HepG2 (cell line): ENCODE measurements around the gene SEBOX. TPM values are rescaled to one million over a fixed set of nuclear protein-coding genes. Genes with fewer than 3 reads are reported as not detected.

Source experiments
- AGO2 ChIP-seq: fragments of 200-400 bp; formaldehyde crosslinking; optimal IDR thresholded peaks from 2 replicates; pipeline ENCODE3; 2017; ENCODE audit warnings: mild to moderate bottlenecking, low read depth, low read length, moderate library complexity
- ARHGAP35 ChIP-seq: sonication (generic); formaldehyde crosslinking; IDR thresholded peaks from 2 replicates; pipeline ENCODE4 v1.9.0; 2022; ENCODE audit warnings: mild to moderate bottlenecking, inconsistent platforms, moderate library complexity, missing genetic modification reagents, borderline replicate concordance
- ARID5B ChIP-seq: IDR thresholded peaks from 2 replicates; pipeline ENCODE4 v1.4.0; 2020; ENCODE audit warnings: mild to moderate bottlenecking, missing genetic modification reagents
- CBX1 ChIP-seq: IDR thresholded peaks from one replicate; pipeline ENCODE4 v1.6.1; 2016; ENCODE audit warnings: antibody characterized with exemption, low read depth
- CENPT ChIP-seq: sonication (generic); formaldehyde crosslinking; IDR thresholded peaks from 2 replicates; pipeline ENCODE4 v1.8.0; 2022; ENCODE audit warnings: low read depth, mild to moderate bottlenecking, moderate library complexity, missing genetic modification reagents
- GABPA ChIP-seq, 2 experiments: IDR thresholded peaks; 2 replicates each; pipeline ENCODE4 v1.6.1; 2011 to 2016; ENCODE audit warnings: low read depth in 2 of 2, low read length in 1 of 2, missing biosample characterization in 1 of 2, missing genetic modification characterization in 1 of 2
- ISX ChIP-seq: sonication (generic); formaldehyde crosslinking; conservative IDR thresholded peaks from 2 replicates; pipeline ENCODE4 v1.5.0; 2020; ENCODE audit warnings: missing genetic modification reagents
- KLF16 ChIP-seq, 2 experiments: sonication (generic) in 1 of 2; formaldehyde crosslinking in 1 of 2; IDR thresholded peaks; 2 replicates each; pipeline versions ENCODE4 v1.6.1 to v1.8.0; 2016 to 2023; ENCODE audit warnings: missing genetic modification reagents in 2 of 2, missing compliant biosample characterization in 1 of 2
- NFKB2 ChIP-seq: sonication (generic); formaldehyde crosslinking; IDR thresholded peaks from 2 replicates; pipeline ENCODE4 v1.4.0; 2020; ENCODE audit warnings: missing genetic modification reagents, borderline replicate concordance
- PHF20 ChIP-seq: sonication (generic); formaldehyde crosslinking; IDR thresholded peaks from 2 replicates; pipeline ENCODE4 v1.5.0; 2020; ENCODE audit warnings: mild to moderate bottlenecking, missing genetic modification reagents
- SIN3A ChIP-seq: IDR thresholded peaks from 2 replicates; pipeline ENCODE4 v1.6.1; 2011; ENCODE audit warnings: low read depth, mild to moderate bottlenecking, control low read depth, low read length, borderline replicate concordance
- THAP11 ChIP-seq: IDR thresholded peaks from 2 replicates; pipeline ENCODE4 v1.6.1; 2016; ENCODE audit warnings: missing biosample characterization, missing genetic modification reagents
- YEATS2 ChIP-seq: sonication (generic); formaldehyde crosslinking; IDR thresholded peaks from 2 replicates; pipeline ENCODE4 v1.4.0; 2020; ENCODE audit warnings: missing genetic modification reagents, borderline replicate concordance
- ZBTB2 ChIP-seq: sonication (generic); formaldehyde crosslinking; IDR thresholded peaks from 2 replicates; pipeline ENCODE4 v1.8.0; 2022; ENCODE audit warnings: low read depth, missing genetic modification reagents
- ZFAT ChIP-seq: sonication (generic); formaldehyde crosslinking; conservative IDR thresholded peaks from 2 replicates; pipeline ENCODE4 v1.8.1; 2023; ENCODE audit warnings: missing genetic modification reagents, inconsistent platforms
- ZNF205 ChIP-seq: IDR thresholded peaks from 2 replicates; pipeline ENCODE4 v1.6.1; 2018; ENCODE audit warnings: missing biosample characterization, missing genetic modification reagents
- ZNF234 ChIP-seq: sonication (generic); formaldehyde crosslinking; conservative IDR thresholded peaks from 2 replicates; pipeline ENCODE4 v1.5.1; 2020; ENCODE audit warnings: mild to moderate bottlenecking, missing genetic modification reagents
- ZNF33B ChIP-seq: sonication (generic); formaldehyde crosslinking; IDR thresholded peaks from 2 replicates; pipeline ENCODE4 v1.5.1; 2020; ENCODE audit warnings: mild to moderate bottlenecking, missing genetic modification reagents
- ZNF83 ChIP-seq: sonication (generic); formaldehyde crosslinking; IDR thresholded peaks from 2 replicates; pipeline ENCODE4 v1.4.0; 2020; ENCODE audit warnings: missing genetic modification reagents, mild to moderate bottlenecking, borderline replicate concordance
- polyA plus RNA-seq, 8 experiments: library from polyadenylated mRNA; depleted of rRNA in 3 of 8; stranded (reverse) in 7 of 8; unstranded in 1 of 8; fragments of >200 nt; fragmentation: Illumina TruSeq in 4 of 8; extraction: Trizol in 4 of 8; gene quantifications; 2 replicates each; pipeline versions ENCODE4 v1.2.1 to v1.2.3, GENCODE V29; 2011 to 2016; ENCODE audit warnings: low read depth in 4 of 8, missing spikeins in 1 of 8, mixed read lengths in 1 of 8; ENCODE audit not compliant: insufficient read depth in 1 of 8
- total RNA-seq, 5 experiments: library from RNA; depleted of rRNA; stranded (reverse); fragments of >200 nt; fragmentation: Illumina TruSeq; extraction: Trizol; gene quantifications; 2 replicates each; pipeline ENCODE4 v1.2.3, GENCODE V29; 2016; ENCODE audit warnings: low read depth in 1 of 5
- TF ChIP-seq, protein P1 (sequence below): IDR thresholded peaks from 2 replicates; pipeline ENCODE4 v1.6.1; 2016; ENCODE audit warnings: missing compliant biosample characterization, missing genetic modification reagents, borderline replicate concordance
- TF ChIP-seq, protein P2 (sequence below): sonication (generic); formaldehyde crosslinking; IDR thresholded peaks from 2 replicates; pipeline ENCODE4 v1.8.0; 2022; ENCODE audit warnings: mild to moderate bottlenecking, missing genetic modification reagents, borderline replicate concordance

The SEBOX gene
- total and polyA plus RNA-seq, 2 of the 13 experiments (the other 11 are each of a cell fraction or from before 2014, with no cell fraction given) = not detected

GRCh38 chr17:28370035-28370743 lies 5.2 kb upstream of the SEBOX start, which contains the start of gene VTN (continued):
- no peak for TF ChIP-seq CENPT (CRISPR knock-in tag)
- peak; percentile 38; the same call in 1 of the 2 replicates for TF ChIP-seq YEATS2 (CRISPR knock-in tag)
- no peak for TF ChIP-seq PHF20 (CRISPR knock-in tag)
- 0 out of 2 replicates have a peak, but pooled peaks have one; percentile 52 for TF ChIP-seq NFKB2
- no peak for TF ChIP-seq GABPA (IDR thresholded peaks at IDR 0.05; ENCODE audit: low read depth, low read length)
- peak; percentile 58; the same call in 1 of the 2 replicates for TF ChIP-seq GABPA (CRISPR knock-in tag; IDR thresholded peaks at IDR 0.05; ENCODE audit: low read depth)
- peak; percentile 41; the same call in 1 of the 2 replicates for TF ChIP-seq ZNF205
- no peak for TF ChIP-seq ZFAT
- TF ChIP-seq THAP11 (CRISPR knock-in tag) = peak; percentile 81
- peak; percentile 49 for TF ChIP-seq ZBTB2 (CRISPR knock-in tag)
- TF ChIP-seq ZNF33B (CRISPR knock-in tag) = peak; percentile 71; the same call in 1 of the 2 replicates
- no peak for TF ChIP-seq ZNF234
- TF ChIP-seq SIN3A = peak; percentile 83; the same call in 1 of the 2 replicates
- TF ChIP-seq, protein P1, sequence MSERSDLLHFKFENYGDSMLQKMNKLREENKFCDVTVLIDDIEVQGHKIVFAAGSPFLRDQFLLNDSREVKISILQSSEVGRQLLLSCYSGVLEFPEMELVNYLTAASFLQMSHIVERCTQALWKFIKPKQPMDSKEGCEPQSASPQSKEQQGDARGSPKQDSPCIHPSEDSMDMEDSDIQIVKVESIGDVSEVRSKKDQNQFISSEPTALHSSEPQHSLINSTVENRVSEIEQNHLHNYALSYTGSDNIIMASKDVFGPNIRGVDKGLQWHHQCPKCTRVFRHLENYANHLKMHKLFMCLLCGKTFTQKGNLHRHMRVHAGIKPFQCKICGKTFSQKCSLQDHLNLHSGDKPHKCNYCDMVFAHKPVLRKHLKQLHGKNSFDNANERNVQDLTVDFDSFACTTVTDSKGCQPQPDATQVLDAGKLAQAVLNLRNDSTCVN (CRISPR knock-in tag) = peak; percentile 71; the same call in 1 of the 2 replicates
- TF ChIP-seq AGO2 = no peak
- peak; percentile 29; the same call in 1 of the 2 replicates for TF ChIP-seq ZNF83 (CRISPR knock-in tag)
- TF ChIP-seq, protein P2, sequence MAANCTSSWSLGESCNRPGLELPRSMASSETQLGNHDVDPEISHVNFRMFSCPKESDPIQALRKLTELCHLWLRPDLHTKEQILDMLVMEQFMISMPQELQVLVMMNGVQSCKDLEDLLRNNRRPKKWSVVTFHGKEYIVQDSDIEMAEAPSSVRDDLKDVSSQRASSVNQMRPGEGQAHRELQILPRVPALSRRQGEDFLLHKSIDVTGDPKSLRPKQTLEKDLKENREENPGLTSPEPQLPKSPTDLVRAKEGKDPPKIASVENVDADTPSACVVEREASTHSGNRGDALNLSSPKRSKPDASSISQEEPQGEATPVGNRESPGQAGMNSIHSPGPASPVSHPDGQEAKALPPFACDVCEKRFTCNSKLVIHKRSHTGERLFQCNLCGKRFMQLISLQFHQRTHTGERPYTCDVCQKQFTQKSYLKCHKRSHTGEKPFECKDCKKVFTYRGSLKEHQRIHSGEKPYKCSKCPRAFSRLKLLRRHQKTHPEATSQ (CRISPR knock-in tag) = peak; percentile 45; the same call in 1 of the 2 replicates
- TF ChIP-seq ARHGAP35 (CRISPR knock-in tag) = peak; percentile 79; the same call in 1 of the 2 replicates
- no peak for TF ChIP-seq CBX1
- peak; percentile 93 for TF ChIP-seq ARID5B (CRISPR knock-in tag)
- TF ChIP-seq KLF16 (CRISPR knock-in tag; IDR thresholded peaks at IDR 0.05) = peak in 1 of 2 experiments; percentile 79; a peak in 2 of 4 replicates
- no peak for TF ChIP-seq ISX (CRISPR knock-in tag)
